GM21717 (cell line): ENCODE results near the gene LHFPL3.

Experiments
- ATAC-seq: cut with Tn5 transposase; IDR thresholded peaks from one replicate; pipeline ENCODE4 v1.9.1; 2021; ENCODE audit warnings: mild to moderate bottlenecking, moderate library complexity; ENCODE audit not compliant: unreplicated experiment

LHFPL3 gene

GRCh38 chr7:104826135-104826534, 497.7 kb downstream of the LHFPL3 start:
- ATAC-seq = no peak

- no peak for ATAC-seq
These were observed 508.6 kb downstream of the LHFPL3 start for GRCh38 chr7:104836976-104837375.

- ATAC-seq = no peak
These were observed 510.3 kb downstream of the LHFPL3 start for GRCh38 chr7:104838537-104839299.

GRCh38 chr7:104839842-104840241, 511.4 kb downstream of the LHFPL3 start:
- ATAC-seq = no peak

- no peak for ATAC-seq
These were observed 513.4 kb downstream of the LHFPL3 start for GRCh38 chr7:104841798-104842197.

- no peak for ATAC-seq
These were observed 514.8 kb downstream of the LHFPL3 start for GRCh38 chr7:104843198-104843597.

GRCh38 chr7:104845557-104845956, 517.2 kb downstream of the LHFPL3 start:
- no peak for ATAC-seq

- no peak for ATAC-seq
These were observed 518.3 kb downstream of the LHFPL3 start for GRCh38 chr7:104846731-104847130.

GRCh38 chr7:104848138-104848990, 520.0 kb downstream of the LHFPL3 start:
- ATAC-seq = no peak

- no peak for ATAC-seq
These were observed 522.0 kb downstream of the LHFPL3 start for GRCh38 chr7:104850374-104850773.

- ATAC-seq = no peak
These were observed 522.9 kb downstream of the LHFPL3 start for GRCh38 chr7:104851268-104851667.

- no peak for ATAC-seq
These were observed 524.0 kb downstream of the LHFPL3 start for GRCh38 chr7:104852386-104852785.

GRCh38 chr7:104855861-104856260, 527.5 kb downstream of the LHFPL3 start:
- ATAC-seq = no peak

GRCh38 chr7:104857458-104858425, 529.3 kb downstream of the LHFPL3 start:
- ATAC-seq = peak; percentile 62

- no peak for ATAC-seq
These were observed 531.5 kb downstream of the LHFPL3 start for GRCh38 chr7:104859754-104860426.

GRCh38 chr7:104861729-104862390, 533.5 kb downstream of the LHFPL3 start:
- no peak for ATAC-seq

GRCh38 chr7:104862719-104863118, 534.3 kb downstream of the LHFPL3 start:
- no peak for ATAC-seq

- ATAC-seq = no peak
These were observed 545.0 kb downstream of the LHFPL3 start for GRCh38 chr7:104873401-104873800.

- ATAC-seq = peak; percentile 94
These were observed 550.2 kb downstream of the LHFPL3 start for GRCh38 chr7:104878577-104878976.

GRCh38 chr7:104883248-104883717, 554.9 kb downstream of the LHFPL3 start:
- no peak for ATAC-seq
